Regular cardiac myocyte (primary cell): Measurements from ENCODE around the gene ACADS. TPM values are rescaled to one million over a fixed set of nuclear protein-coding genes. Genes with fewer than 3 reads are reported as not detected.

Experiments used
- total RNA-seq: library from RNA; depleted of rRNA; stranded (reverse); fragments of >200 nt; gene quantifications from 2 replicates; pipeline ENCODE4 v1.2.3, GENCODE V29; 2014

The ACADS gene, protein sequence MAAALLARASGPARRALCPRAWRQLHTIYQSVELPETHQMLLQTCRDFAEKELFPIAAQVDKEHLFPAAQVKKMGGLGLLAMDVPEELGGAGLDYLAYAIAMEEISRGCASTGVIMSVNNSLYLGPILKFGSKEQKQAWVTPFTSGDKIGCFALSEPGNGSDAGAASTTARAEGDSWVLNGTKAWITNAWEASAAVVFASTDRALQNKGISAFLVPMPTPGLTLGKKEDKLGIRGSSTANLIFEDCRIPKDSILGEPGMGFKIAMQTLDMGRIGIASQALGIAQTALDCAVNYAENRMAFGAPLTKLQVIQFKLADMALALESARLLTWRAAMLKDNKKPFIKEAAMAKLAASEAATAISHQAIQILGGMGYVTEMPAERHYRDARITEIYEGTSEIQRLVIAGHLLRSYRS
- 5.2 and 7.6 TPM in 2 replicates for total RNA-seq

DNA sequence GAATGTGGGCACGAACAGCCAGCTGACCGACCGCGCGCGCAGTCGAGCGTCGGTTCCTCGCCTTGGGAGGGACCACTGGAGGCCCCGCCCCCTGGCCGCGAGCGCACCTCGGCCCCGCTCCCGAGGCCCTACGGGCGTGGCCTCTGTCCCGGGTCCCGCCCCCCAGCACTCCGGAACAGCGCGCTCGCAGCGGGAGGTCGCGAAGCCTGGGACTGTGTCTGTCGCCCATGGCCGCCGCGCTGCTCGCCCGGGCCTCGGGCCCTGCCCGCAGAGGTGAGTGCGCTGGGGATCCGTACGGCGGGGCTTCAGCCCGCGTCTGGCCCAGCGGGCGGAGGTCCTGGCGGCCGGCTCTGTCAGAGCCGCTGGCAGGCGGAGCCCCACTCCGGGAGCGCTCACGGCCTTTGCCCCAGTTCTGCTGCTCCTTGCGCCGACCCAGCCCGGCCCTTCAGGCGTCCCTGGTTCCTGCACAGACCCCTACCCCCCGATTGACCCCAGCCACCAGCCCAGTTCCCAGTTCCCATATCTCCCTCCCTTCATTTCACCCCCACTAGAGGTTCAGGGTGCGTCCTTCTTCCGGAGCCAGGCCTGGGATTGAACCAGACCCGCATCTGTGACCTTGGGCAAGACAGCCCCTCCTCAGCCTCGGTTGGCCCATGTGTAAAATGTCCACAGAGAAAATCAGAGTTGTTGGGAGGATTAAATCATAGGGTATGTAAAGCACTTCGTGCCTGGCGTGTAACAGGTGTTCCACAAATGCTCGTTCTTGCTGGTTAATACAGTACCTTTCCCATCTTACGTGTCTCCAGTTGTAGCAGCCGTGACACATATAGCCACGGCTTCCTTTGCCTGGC, at the start of gene ACADS:
Gene ACADS, plus strand, starts transcription at position 168 of the 851 bp plus-strand sequence. Its CDS starts 60 bp downstream, at position 228.

GRCh38 chr12:120686690-120687577, 38.7 kb upstream of the ACADS start, which contains the start of gene MLEC:
Gene MLEC (plus strand): TSS chr12:120687149. CDS start chr12:120687297, 148 bp downstream.

DNA sequence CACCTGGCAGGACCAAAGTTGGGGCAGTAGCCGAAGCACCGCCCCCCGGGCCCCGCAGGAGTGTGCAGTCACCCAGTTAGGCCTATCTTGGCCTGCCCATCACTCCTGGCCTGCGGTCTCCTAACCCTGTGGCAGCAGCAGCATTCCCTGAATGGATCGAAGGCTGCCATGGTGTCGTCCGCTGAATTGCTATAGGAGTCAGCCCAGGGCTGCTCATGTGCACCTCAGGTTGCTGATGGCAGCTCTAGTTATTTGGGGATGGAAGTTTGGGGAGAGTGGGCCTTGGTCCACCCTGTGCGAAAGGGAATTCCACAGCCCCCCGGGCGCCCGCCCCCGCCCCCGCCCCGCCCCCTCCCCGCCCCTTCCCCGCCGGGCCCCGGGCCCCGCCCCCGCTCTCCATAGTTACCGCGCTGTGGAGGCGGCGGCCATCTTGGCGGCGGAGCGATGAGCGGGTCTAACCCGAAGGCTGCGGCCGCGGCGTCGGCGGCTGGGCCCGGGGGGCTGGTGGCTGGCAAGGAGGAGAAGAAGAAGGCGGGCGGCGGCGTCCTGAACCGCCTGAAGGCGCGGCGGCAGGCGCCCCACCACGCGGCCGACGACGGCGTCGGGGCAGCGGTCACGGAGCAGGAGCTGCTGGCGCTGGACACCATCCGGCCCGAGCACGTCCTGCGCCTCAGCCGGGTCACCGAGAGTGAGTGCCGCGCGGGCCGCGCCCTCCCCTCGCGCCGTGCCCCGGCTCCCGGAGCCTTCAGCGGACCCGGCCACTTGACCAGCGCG, 15.4 kb upstream of the ACADS start, which contains the start of gene UNC119B:
Gene UNC119B, plus strand, starts transcription at position 428 of the 774 bp plus-strand sequence. Its CDS starts 17 bp downstream, at position 445.

Other genes starting within 250 kb of the ACADS start
- gene DYNLL1, start 229.7 kb upstream of the ACADS start, total RNA-seq = 169 and 450 TPM in 2 replicates
- 30.9 and 36.4 TPM in 2 replicates for gene COQ5, start 196.7 kb upstream of the ACADS start, total RNA-seq
- gene RNF10, start 191.5 kb upstream of the ACADS start, total RNA-seq = 95.3 and 136 TPM in 2 replicates
- 32.1 and 99.1 TPM in 2 replicates for gene POP5, start 144.4 kb upstream of the ACADS start, total RNA-seq
- gene CABP1, start 85.2 kb upstream of the ACADS start, total RNA-seq = 10.7 and 16.1 TPM in 2 replicates
- 165 and 193 TPM in 2 replicates for gene MLEC, start 38.7 kb upstream of the ACADS start, total RNA-seq
- gene UNC119B, start 15.4 kb upstream of the ACADS start, total RNA-seq = 22.8 and 27.0 TPM in 2 replicates
- gene SPPL3, start 178.5 kb downstream of the ACADS start, total RNA-seq = 2.9 and 5.6 TPM in 2 replicates